Thyroid gland (tissue), 4 donors: ENCODE results near the gene NIP7.

Experiments used
- POLR2A ChIP-seq, 2 donors: fragments of 450-650 bp; IDR thresholded peaks; one replicate each; pipeline ENCODE4 v1.6.1; 2017; ENCODE audit warnings: antibody characterized with exemption in 2 of 2, mild to moderate bottlenecking in 2 of 2, moderate library complexity in 1 of 2
- TF ChIP-seq, protein P1 (sequence below), 6 experiments: fragments of 200-600 bp in 3 of 6; fragments of 450-650 bp in 3 of 6; sonication (generic) in 3 of 6; IDR thresholded peaks; one replicate each; pipeline ENCODE4 v1.5.1; 2016 to 2019; ENCODE audit warnings: antibody characterized with exemption in 6 of 6, mild to moderate bottlenecking in 2 of 6, inconsistent platforms in 1 of 6, moderate library complexity in 1 of 6

DNA sequence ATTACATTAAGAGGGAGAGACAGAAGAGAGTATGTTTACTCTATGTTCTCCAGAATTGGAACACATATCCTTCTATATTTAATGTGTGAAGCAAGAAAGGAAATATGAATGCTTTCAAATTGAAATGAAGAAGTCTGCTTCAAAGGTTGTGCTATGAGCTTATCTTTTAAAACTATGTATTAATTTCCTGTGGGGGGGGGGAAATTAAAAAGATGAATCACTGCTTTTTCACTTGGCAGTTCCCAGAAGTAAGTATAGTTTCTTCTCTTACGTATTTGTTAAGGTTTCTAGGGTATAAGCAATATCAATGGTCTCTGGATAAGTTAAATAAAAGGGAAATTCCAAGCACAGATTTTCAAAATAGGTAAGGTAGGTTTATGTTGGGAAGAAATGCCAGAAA lies 39.2 kb downstream of the NIP7 start:
- no peak for TF ChIP-seq POLR2A (IDR thresholded peaks at IDR 0.05)
- TF ChIP-seq, protein P1, sequence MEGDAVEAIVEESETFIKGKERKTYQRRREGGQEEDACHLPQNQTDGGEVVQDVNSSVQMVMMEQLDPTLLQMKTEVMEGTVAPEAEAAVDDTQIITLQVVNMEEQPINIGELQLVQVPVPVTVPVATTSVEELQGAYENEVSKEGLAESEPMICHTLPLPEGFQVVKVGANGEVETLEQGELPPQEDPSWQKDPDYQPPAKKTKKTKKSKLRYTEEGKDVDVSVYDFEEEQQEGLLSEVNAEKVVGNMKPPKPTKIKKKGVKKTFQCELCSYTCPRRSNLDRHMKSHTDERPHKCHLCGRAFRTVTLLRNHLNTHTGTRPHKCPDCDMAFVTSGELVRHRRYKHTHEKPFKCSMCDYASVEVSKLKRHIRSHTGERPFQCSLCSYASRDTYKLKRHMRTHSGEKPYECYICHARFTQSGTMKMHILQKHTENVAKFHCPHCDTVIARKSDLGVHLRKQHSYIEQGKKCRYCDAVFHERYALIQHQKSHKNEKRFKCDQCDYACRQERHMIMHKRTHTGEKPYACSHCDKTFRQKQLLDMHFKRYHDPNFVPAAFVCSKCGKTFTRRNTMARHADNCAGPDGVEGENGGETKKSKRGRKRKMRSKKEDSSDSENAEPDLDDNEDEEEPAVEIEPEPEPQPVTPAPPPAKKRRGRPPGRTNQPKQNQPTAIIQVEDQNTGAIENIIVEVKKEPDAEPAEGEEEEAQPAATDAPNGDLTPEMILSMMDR (IDR thresholded peaks at IDR 0.05): no peak
